SK-N-SH (cell line): Measurements from ENCODE around the gene CUL9. TPM values are rescaled to one million over a fixed set of nuclear protein-coding genes. Genes with fewer than 3 reads are reported as not detected.

Source experiments
- CTCF ChIA-PET: fragments of 300-600, 350-600 bp; formaldehyde crosslinking; extraction: SDS; loops from one replicate; lab custom pipeline; 2021; lab: Yijun Ruan, JAX
- POLR2A ChIA-PET: fragments of 350-600 bp; sonication (Branson Sonifier 250); formaldehyde crosslinking; extraction: SDS; loops from one replicate; lab custom pipeline; 2020; ENCODE audit warnings: antibody characterized with exemption, inconsistent platforms; lab: Yijun Ruan, JAX
- DNase-seq: peaks from one replicate; pipeline ENCODE4 v3.0.0; 2012
- H2AFZ ChIP-seq: fragments of 200-600 bp; sonication (generic); 2 replicates; pipeline ENCODE4 v1.8.1; 2016; ENCODE audit warnings: antibody characterized with exemption, mild to moderate bottlenecking, low read depth
- H3F3A ChIP-seq: fragments of 200-600 bp; sonication (generic); replicated peaks from 2 replicates; pipeline ENCODE3; 2016; ENCODE audit warnings: antibody characterized with exemption, mild to moderate bottlenecking; ENCODE audit not compliant: insufficient read depth
- H3K27ac ChIP-seq, 2 experiments: fragments of 200-500 bp in 1 of 2; fragments of 200-600 bp in 1 of 2; sonication (Bioruptor generic) in 1 of 2; sonication (generic), shearing (Covaris generic) in 1 of 2; 2 replicates each; pipeline versions ENCODE4 v1.5.1 to v1.6.1; 2014 to 2016; ENCODE audit warnings: low read depth in 2 of 2, inconsistent platforms in 1 of 2, low read length in 1 of 2, mild to moderate bottlenecking in 1 of 2, mixed read lengths in 1 of 2
- H3K27me3 ChIP-seq: fragments of 200-600 bp; sonication (generic), shearing (Covaris generic); 2 replicates; pipeline ENCODE4 v1.6.1; 2016; ENCODE audit warnings: mixed run types; ENCODE audit not compliant: insufficient read depth
- H3K36me3 ChIP-seq, 2 experiments: fragments of 200-500 bp in 1 of 2; fragments of 200-600 bp in 1 of 2; sonication (Bioruptor generic) in 1 of 2; sonication (generic) in 1 of 2; replicated peaks in 1 of 2; 2 replicates each; pipeline versions ENCODE3 to v1.5.1; 2014 to 2016; ENCODE audit warnings: low read length in 1 of 2, mild to moderate bottlenecking in 1 of 2; ENCODE audit not compliant: insufficient read depth in 2 of 2, control insufficient read depth in 1 of 2
- H3K4me1 ChIP-seq, 2 experiments: fragments of 200-500 bp in 1 of 2; fragments of 200-600 bp in 1 of 2; sonication (Bioruptor generic) in 1 of 2; sonication (generic), shearing (Covaris generic) in 1 of 2; 2 replicates each; pipeline versions ENCODE4 v1.5.1 to v1.6.1; 2014 to 2016; ENCODE audit warnings: low read depth in 1 of 2, low read length in 1 of 2, mixed run types in 1 of 2; ENCODE audit not compliant: insufficient read depth in 2 of 2, control insufficient read depth in 1 of 2
- H3K4me2 ChIP-seq: fragments of 200-600 bp; sonication (generic), shearing (Covaris generic); 2 replicates; pipeline ENCODE4 v1.6.1; 2017; ENCODE audit warnings: mixed run types
- H3K4me3 ChIP-seq, 2 experiments: fragments of 200-500 bp in 1 of 2; fragments of 200-600 bp in 1 of 2; sonication (Bioruptor generic) in 1 of 2; sonication (generic), shearing (Covaris generic) in 1 of 2; 2 replicates each; pipeline versions ENCODE4 v1.5.1 to v1.8.1; 2014 to 2016; ENCODE audit warnings: low read depth in 2 of 2, inconsistent platforms in 1 of 2, low read length in 1 of 2, mild to moderate bottlenecking in 1 of 2, mixed read lengths in 1 of 2, moderate library complexity in 1 of 2
- H3K79me2 ChIP-seq: fragments of 200-600 bp; sonication (generic); 2 replicates; pipeline ENCODE4 v1.8.1; 2017; ENCODE audit warnings: mild to moderate bottlenecking; ENCODE audit not compliant: insufficient read depth
- H3K9ac ChIP-seq: fragments of 200-600 bp; sonication (generic); 2 replicates; pipeline ENCODE4 v1.6.1; 2017; ENCODE audit warnings: mixed run types
- H3K9me2 ChIP-seq: fragments of 200-600 bp; sonication (generic); 2 replicates; pipeline ENCODE4 v1.6.1; 2017; ENCODE audit warnings: mixed run types
- H3K9me3 ChIP-seq: fragments of 200-600 bp; sonication (generic); 2 replicates; pipeline ENCODE4 v1.6.1; 2017; ENCODE audit warnings: mixed run types, mild to moderate bottlenecking, moderate library complexity
- H4K20me1 ChIP-seq: fragments of 200-600 bp; sonication (generic); 2 replicates; pipeline ENCODE4 v1.6.1; 2017; ENCODE audit warnings: mild to moderate bottlenecking, mixed run types; ENCODE audit not compliant: insufficient read depth
- EP300 ChIP-seq, 2 experiments: IDR thresholded peaks; 2 replicates each; pipeline versions ENCODE4 v1.4.0 to v1.6.1; 2012; ENCODE audit warnings: borderline replicate concordance in 1 of 2, low read depth in 1 of 2, low read length in 1 of 2
- EZH2phosphoT487 ChIP-seq: fragments of 200-600 bp; sonication (generic); IDR thresholded peaks from 2 replicates; pipeline ENCODE4 v1.6.1; 2017; ENCODE audit warnings: low read depth, mixed run types, mild to moderate bottlenecking, antibody characterized with exemption, moderate library complexity, borderline replicate concordance
- FOSL2 ChIP-seq: IDR thresholded peaks from 2 replicates; pipeline ENCODE4 v1.4.0; 2012; ENCODE audit warnings: low read depth, mild to moderate bottlenecking, moderate library complexity, borderline replicate concordance
- FOXJ3 ChIP-seq: sonication (generic); formaldehyde crosslinking; IDR thresholded peaks from 2 replicates; pipeline ENCODE4 v1.5.1; 2020; ENCODE audit warnings: mild to moderate bottlenecking, missing genetic modification reagents
- GATA2 ChIP-seq: sonication (generic); formaldehyde crosslinking; IDR thresholded peaks from 2 replicates; pipeline ENCODE4 v1.5.0; 2020; ENCODE audit warnings: mild to moderate bottlenecking, missing genetic modification reagents
- MXI1 ChIP-seq: IDR thresholded peaks from 2 replicates; pipeline ENCODE4 v1.6.1; 2012; ENCODE audit warnings: mild to moderate bottlenecking, low read depth, low read length, improper control_type of control experiment
- NRF1 ChIP-seq: IDR thresholded peaks from 2 replicates; pipeline ENCODE4 v1.6.1; 2012; ENCODE audit warnings: low read depth, mild to moderate bottlenecking, low read length
- POLR2AphosphoS5 ChIP-seq: IDR thresholded peaks from 2 replicates; pipeline ENCODE4 v1.6.1; 2012; ENCODE audit warnings: low read depth, low read length
- RCOR1 ChIP-seq: fragments of 150-350 bp; IDR thresholded peaks from 2 replicates; pipeline ENCODE4 v1.6.1; 2017; ENCODE audit warnings: antibody characterized with exemption, low read length
- TAF1 ChIP-seq: IDR thresholded peaks from 2 replicates; pipeline ENCODE4 v1.6.1; 2012; ENCODE audit warnings: low read depth, mild to moderate bottlenecking, low read length, moderate library complexity, borderline replicate concordance
- TCF12 ChIP-seq: IDR thresholded peaks from 2 replicates; pipeline ENCODE4 v1.4.0; 2012
- WGBS: methylation state at CpG from one replicate; pipeline ENCODE4 v1.1.6; 2017; ENCODE audit warnings: low lambda C conversion rate; 5-methylcytosine and 5-hydroxymethylcytosine counted together
- polyA plus RNA-seq, 3 experiments: library from polyadenylated mRNA; depleted of rRNA; stranded (reverse); fragments of >200 nt; gene quantifications; 2 replicates each; pipeline ENCODE4 v1.2.3, GENCODE V29; 2012
- TF ChIP-seq, protein P1 (sequence below): IDR thresholded peaks from 2 replicates; pipeline ENCODE4 v1.6.1; 2012; ENCODE audit warnings: mild to moderate bottlenecking, low read depth, low read length, moderate library complexity
- TF ChIP-seq, protein P2 (sequence below): fragments of 150-350 bp; IDR thresholded peaks from 2 replicates; pipeline ENCODE4 v1.6.1; 2016; ENCODE audit warnings: mild to moderate bottlenecking, low read depth, low read length
- TF ChIP-seq, protein P3 (sequence below): fragments of 200-600 bp; sonication (generic); IDR thresholded peaks from 2 replicates; pipeline ENCODE4 v1.6.1; 2017; ENCODE audit warnings: antibody characterized with exemption, mild to moderate bottlenecking, moderate library complexity
- TF ChIP-seq, protein P4 (sequence below): IDR thresholded peaks from 2 replicates; pipeline ENCODE4 v1.4.0; 2012; ENCODE audit warnings: low read depth

The CUL9 gene
- polyA plus RNA-seq, 1 of the 3 experiments (the other 2 are of a cell fraction) = 37.7 TPM

DNA sequence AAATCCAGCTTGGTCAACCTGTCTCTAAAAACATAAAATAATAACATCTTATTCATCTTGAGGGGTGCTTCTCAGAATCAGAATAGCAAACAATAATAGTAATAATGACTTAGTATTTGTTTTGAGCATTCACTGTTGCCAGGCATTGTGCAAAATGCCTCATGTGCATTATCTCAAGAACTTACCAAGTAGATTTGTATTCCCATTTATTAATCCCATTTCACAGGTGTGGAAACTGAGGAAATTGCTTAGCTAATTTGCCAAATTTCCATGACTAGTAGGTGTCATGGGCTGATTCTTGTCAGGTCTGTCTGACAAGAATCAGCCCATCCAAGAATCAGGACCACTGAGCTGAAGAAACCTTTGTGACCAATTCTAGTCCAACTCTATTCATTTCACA, 66.8 kb downstream of the CUL9 start:
- H2AFZ ChIP-seq = no peak overlapping the region
- no peak overlapping the region for H3K9ac ChIP-seq
- H3F3A ChIP-seq = no peaks in the 10 kb centered on the region
- no peak overlapping the region for H3K4me2 ChIP-seq
- no peak overlapping the region for H3K27ac ChIP-seq
- H3K9me2 ChIP-seq = no peaks in the 10 kb centered on the region
- H3K36me3 ChIP-seq = no peaks in the 10 kb centered on the region
- CTCF ChIA-PET = interaction anchor here (1.7 kb wide), 1 partner anchor 19 kb away, joined by 9 read pairs; the partner anchor contains the start of gene DNPH1
- H3K79me2 ChIP-seq = no peaks in the 10 kb centered on the region
- peaks cover 0 to 25% of the 10 kb centered on the region in 2 experiments; a peak in 1 of 4 replicates for H3K4me1 ChIP-seq
- no peak for DNase-seq
- H3K4me3 ChIP-seq = no peak overlapping the region
- no peaks in the 10 kb centered on the region for H3K9me3 ChIP-seq
- TF ChIP-seq, protein P1, sequence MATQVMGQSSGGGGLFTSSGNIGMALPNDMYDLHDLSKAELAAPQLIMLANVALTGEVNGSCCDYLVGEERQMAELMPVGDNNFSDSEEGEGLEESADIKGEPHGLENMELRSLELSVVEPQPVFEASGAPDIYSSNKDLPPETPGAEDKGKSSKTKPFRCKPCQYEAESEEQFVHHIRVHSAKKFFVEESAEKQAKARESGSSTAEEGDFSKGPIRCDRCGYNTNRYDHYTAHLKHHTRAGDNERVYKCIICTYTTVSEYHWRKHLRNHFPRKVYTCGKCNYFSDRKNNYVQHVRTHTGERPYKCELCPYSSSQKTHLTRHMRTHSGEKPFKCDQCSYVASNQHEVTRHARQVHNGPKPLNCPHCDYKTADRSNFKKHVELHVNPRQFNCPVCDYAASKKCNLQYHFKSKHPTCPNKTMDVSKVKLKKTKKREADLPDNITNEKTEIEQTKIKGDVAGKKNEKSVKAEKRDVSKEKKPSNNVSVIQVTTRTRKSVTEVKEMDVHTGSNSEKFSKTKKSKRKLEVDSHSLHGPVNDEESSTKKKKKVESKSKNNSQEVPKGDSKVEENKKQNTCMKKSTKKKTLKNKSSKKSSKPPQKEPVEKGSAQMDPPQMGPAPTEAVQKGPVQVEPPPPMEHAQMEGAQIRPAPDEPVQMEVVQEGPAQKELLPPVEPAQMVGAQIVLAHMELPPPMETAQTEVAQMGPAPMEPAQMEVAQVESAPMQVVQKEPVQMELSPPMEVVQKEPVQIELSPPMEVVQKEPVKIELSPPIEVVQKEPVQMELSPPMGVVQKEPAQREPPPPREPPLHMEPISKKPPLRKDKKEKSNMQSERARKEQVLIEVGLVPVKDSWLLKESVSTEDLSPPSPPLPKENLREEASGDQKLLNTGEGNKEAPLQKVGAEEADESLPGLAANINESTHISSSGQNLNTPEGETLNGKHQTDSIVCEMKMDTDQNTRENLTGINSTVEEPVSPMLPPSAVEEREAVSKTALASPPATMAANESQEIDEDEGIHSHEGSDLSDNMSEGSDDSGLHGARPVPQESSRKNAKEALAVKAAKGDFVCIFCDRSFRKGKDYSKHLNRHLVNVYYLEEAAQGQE = no peak
- no peak for TF ChIP-seq FOSL2
- no peak for TF ChIP-seq NRF1
- no peak for TF ChIP-seq FOXJ3 (CRISPR knock-in tag)
- TF ChIP-seq EZH2phosphoT487 = no peak
- TF ChIP-seq POLR2AphosphoS5 = no peak
- TF ChIP-seq TAF1 = no peak
- TF ChIP-seq, protein P2, sequence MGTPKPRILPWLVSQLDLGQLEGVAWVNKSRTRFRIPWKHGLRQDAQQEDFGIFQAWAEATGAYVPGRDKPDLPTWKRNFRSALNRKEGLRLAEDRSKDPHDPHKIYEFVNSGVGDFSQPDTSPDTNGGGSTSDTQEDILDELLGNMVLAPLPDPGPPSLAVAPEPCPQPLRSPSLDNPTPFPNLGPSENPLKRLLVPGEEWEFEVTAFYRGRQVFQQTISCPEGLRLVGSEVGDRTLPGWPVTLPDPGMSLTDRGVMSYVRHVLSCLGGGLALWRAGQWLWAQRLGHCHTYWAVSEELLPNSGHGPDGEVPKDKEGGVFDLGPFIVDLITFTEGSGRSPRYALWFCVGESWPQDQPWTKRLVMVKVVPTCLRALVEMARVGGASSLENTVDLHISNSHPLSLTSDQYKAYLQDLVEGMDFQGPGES = no peak
- TF ChIP-seq, protein P3, sequence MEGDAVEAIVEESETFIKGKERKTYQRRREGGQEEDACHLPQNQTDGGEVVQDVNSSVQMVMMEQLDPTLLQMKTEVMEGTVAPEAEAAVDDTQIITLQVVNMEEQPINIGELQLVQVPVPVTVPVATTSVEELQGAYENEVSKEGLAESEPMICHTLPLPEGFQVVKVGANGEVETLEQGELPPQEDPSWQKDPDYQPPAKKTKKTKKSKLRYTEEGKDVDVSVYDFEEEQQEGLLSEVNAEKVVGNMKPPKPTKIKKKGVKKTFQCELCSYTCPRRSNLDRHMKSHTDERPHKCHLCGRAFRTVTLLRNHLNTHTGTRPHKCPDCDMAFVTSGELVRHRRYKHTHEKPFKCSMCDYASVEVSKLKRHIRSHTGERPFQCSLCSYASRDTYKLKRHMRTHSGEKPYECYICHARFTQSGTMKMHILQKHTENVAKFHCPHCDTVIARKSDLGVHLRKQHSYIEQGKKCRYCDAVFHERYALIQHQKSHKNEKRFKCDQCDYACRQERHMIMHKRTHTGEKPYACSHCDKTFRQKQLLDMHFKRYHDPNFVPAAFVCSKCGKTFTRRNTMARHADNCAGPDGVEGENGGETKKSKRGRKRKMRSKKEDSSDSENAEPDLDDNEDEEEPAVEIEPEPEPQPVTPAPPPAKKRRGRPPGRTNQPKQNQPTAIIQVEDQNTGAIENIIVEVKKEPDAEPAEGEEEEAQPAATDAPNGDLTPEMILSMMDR = no peak
- H4K20me1 ChIP-seq = no peaks in the 10 kb centered on the region
- H3K27me3 ChIP-seq = no peaks in the 10 kb centered on the region
- POLR2A ChIA-PET = no interaction called here

DNA sequence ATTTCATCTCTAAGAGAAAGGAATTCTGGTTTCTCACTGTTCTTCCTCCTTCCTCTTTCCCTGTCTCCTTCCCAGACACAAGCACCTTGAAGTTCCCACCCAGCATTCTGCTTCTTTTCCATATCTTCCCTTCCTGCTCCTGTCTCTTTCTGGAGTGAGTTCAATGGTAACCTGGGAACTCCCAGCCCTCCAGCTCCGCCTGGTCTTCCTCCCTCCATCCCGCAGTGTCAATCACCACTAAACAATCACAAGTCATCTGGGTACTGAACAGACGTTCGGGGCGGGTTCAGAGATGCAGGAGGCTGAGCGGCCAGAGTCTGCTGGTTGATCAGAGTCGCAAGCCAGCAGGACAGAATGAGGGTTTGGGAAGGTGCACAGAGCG, 69.0 kb downstream of the CUL9 start:
- no peaks in the 10 kb centered on the region for H3F3A ChIP-seq
- H4K20me1 ChIP-seq = no peaks in the 10 kb centered on the region
- peaks cover 0 to 18% of the 10 kb centered on the region in 2 experiments; a peak in 1 of 4 replicates for H3K4me1 ChIP-seq
- WGBS = 77% methylated on average over 8 of the region's 8 CpGs
- no peak overlapping the region for H3K4me3 ChIP-seq
- H3K9me3 ChIP-seq = no peaks in the 10 kb centered on the region
- TF ChIP-seq GATA2 (CRISPR knock-in tag) (no peak), TCF12 (no peak), EP300 (IDR thresholded peaks at IDR 0.05; ENCODE audit: borderline replicate concordance in 1 of 2, low read depth in 1 of 2, low read length in 1 of 2) (no peak), MXI1 (no peak), FOSL2 (no peak), RCOR1 (no peak)
- TF ChIP-seq, protein P4, sequence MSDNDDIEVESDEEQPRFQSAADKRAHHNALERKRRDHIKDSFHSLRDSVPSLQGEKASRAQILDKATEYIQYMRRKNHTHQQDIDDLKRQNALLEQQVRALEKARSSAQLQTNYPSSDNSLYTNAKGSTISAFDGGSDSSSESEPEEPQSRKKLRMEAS = no peak
- H3K27ac ChIP-seq = no peak overlapping the region
- DNase-seq = no peak
- POLR2A ChIA-PET = no interaction called here
- CTCF ChIA-PET = interaction anchor here (2.9 kb wide), 1 partner anchor 22 kb away, joined by 15 read pairs; the partner anchor contains the start of gene DNPH1
- no peaks in the 10 kb centered on the region for H3K79me2 ChIP-seq
- H3K36me3 ChIP-seq = no peaks in the 10 kb centered on the region
- H3K9me2 ChIP-seq = no peaks in the 10 kb centered on the region
- no peaks in the 10 kb centered on the region for H3K27me3 ChIP-seq
- H3K9ac ChIP-seq = no peak overlapping the region
- no peak overlapping the region for H2AFZ ChIP-seq
- H3K4me2 ChIP-seq = no peak overlapping the region
